Testis (tissue), 2 donors: ENCODE measurements around the gene PHYKPL.

Experiments
- POLR2A ChIP-seq: fragments of 450-650 bp; IDR thresholded peaks from one replicate; pipeline ENCODE4 v1.6.1; 2017; ENCODE audit warnings: antibody characterized with exemption, mild to moderate bottlenecking, moderate library complexity
- TF ChIP-seq, protein P1 (sequence below), 3 experiments: fragments of 450-650 bp in 2 of 3; fragments of 200-600 bp in 1 of 3; sonication (generic) in 1 of 3; IDR thresholded peaks; one replicate each; pipeline ENCODE4 v1.5.1; 2016 to 2019; ENCODE audit warnings: antibody characterized with exemption in 3 of 3, mild to moderate bottlenecking in 2 of 3, moderate library complexity in 1 of 3

GRCh38 chr5:178196281-178196812 is 36.3 kb downstream of the PHYKPL start:
- TF ChIP-seq, protein P1, sequence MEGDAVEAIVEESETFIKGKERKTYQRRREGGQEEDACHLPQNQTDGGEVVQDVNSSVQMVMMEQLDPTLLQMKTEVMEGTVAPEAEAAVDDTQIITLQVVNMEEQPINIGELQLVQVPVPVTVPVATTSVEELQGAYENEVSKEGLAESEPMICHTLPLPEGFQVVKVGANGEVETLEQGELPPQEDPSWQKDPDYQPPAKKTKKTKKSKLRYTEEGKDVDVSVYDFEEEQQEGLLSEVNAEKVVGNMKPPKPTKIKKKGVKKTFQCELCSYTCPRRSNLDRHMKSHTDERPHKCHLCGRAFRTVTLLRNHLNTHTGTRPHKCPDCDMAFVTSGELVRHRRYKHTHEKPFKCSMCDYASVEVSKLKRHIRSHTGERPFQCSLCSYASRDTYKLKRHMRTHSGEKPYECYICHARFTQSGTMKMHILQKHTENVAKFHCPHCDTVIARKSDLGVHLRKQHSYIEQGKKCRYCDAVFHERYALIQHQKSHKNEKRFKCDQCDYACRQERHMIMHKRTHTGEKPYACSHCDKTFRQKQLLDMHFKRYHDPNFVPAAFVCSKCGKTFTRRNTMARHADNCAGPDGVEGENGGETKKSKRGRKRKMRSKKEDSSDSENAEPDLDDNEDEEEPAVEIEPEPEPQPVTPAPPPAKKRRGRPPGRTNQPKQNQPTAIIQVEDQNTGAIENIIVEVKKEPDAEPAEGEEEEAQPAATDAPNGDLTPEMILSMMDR (IDR thresholded peaks at IDR 0.05), result no peak
- TF ChIP-seq POLR2A, result no peak
